Activated naive CD8-positive, alpha-beta T cell treated with anti-CD3 and anti-CD28 coated beads, Interleukin-2, amount 10 ng/mL, durations not matched to agents 7 days and 5 days (primary cell): ENCODE results near the gene EVI5. TPM values are rescaled to one million over a fixed set of nuclear protein-coding genes. Genes with fewer than 3 reads are reported as not detected.
"Not testable (repeated sequence)": the region's sequence is repeated elsewhere in the genome, so short reads cannot be mapped to it uniquely, and the experiment has no call there.

Experiments
- ATAC-seq: fragments of 150-1000 bp; cut with Tn5 transposase; one replicate; pipeline ENCODE4 v1.10.0; 2021; ENCODE audit warnings: low read depth, moderate library complexity
- POLR2A ChIA-PET: fragments of 350-600 bp; sonication (Branson Sonifier 250); formaldehyde crosslinking; loops from one replicate; lab custom pipeline; 2021; ENCODE audit warnings: antibody characterized with exemption; lab: Charles Lee
- DNase-seq: peaks from one replicate; pipeline ENCODE4 v3.0.0; 2021
- H3K27ac Mint-ChIP-seq: one replicate; pipeline ENCODE4 v1.8.0; 2022; ENCODE audit warnings: mild to moderate bottlenecking, mixed read lengths
- H3K27me3 Mint-ChIP-seq: one replicate; pipeline ENCODE4 v1.8.0; 2022; ENCODE audit warnings: mild to moderate bottlenecking, moderate library complexity, mixed read lengths
- H3K36me3 Mint-ChIP-seq: one replicate; pipeline ENCODE4 v1.8.0; 2021; ENCODE audit warnings: mild to moderate bottlenecking, mixed read lengths
- H3K4me1 Mint-ChIP-seq: one replicate; pipeline ENCODE4 v1.8.0; 2021; ENCODE audit warnings: mixed read lengths
- H3K4me3 Mint-ChIP-seq: one replicate; pipeline ENCODE4 v1.8.0; 2022; ENCODE audit warnings: mild to moderate bottlenecking, moderate library complexity, mixed read lengths
- H3K9me3 Mint-ChIP-seq: one replicate; pipeline ENCODE4 v1.8.0; 2021; ENCODE audit warnings: mixed read lengths
- total RNA-seq, 2 experiments: library from RNA; stranded (reverse); gene quantifications; one replicate each; pipeline ENCODE4 v1.2.3, GENCODE V29; 2021

Gene EVI5
- total RNA-seq, 2 experiments from 2014 or later = 0.23 to 1.2 TPM

DNA sequence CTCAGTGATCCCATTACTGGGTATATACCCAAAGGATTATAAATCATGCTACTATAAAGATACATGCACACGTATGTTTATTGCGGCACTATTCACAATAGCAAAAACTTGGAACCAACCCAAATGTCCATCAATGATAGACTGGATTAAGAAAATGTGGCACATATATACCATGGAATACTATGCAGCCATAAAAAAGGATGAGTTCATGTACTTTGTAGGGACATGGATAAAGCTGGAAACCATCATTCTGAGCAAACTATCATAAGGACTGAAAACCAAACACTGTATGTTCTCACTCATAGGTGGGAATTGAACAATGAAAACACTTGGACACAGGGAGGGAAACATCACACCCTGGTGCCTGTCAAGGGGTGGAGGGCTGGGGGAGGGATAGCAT, 63.8 kb downstream of the EVI5 start:
- peaks cover 26% of the 10 kb centered on the region for H3K27me3 Mint-ChIP-seq
- H3K36me3 Mint-ChIP-seq, ATAC-seq, H3K4me1 Mint-ChIP-seq, H3K27ac Mint-ChIP-seq, POLR2A ChIA-PET, DNase-seq, H3K9me3 Mint-ChIP-seq, H3K4me3 Mint-ChIP-seq: not testable (repeated sequence)

GRCh38 chr1:92715476-92715951, 69.4 kb downstream of the EVI5 start:
- H3K9me3 Mint-ChIP-seq, H3K4me3 Mint-ChIP-seq, H3K36me3 Mint-ChIP-seq, POLR2A ChIA-PET, ATAC-seq, DNase-seq, H3K27ac Mint-ChIP-seq, H3K4me1 Mint-ChIP-seq: not testable (repeated sequence)
- H3K27me3 Mint-ChIP-seq = peaks cover 27% of the 10 kb centered on the region

DNA sequence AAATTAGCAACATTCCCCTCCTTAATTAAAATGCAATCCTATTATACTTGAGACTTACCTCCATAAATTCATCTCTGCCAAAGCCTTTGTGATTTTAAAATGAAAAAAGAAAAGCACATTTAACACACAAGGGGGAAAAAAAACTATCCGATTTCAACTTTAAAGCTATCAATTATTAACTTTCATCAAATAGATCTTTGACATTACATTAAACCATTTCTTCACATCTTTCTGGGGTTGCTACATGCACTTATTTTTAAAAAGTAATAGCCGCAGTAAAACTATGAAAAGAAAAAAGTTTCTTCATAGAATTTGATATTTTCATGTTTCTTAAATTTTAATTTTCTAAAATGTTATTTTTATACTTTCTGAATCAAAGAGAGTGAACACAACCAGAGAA, 71.0 kb downstream of the EVI5 start:
- no peaks in the 10 kb centered on the region for H3K4me1 Mint-ChIP-seq
- H3K36me3 Mint-ChIP-seq = no peaks in the 10 kb centered on the region
- H3K27ac Mint-ChIP-seq = no peak overlapping the region
- POLR2A ChIA-PET = no interaction called here
- DNase-seq = no peak
- H3K27me3 Mint-ChIP-seq = peaks cover 20% of the 10 kb centered on the region
- no peaks in the 10 kb centered on the region for H3K9me3 Mint-ChIP-seq
- ATAC-seq = no peak
- no peak overlapping the region for H3K4me3 Mint-ChIP-seq

- DNase-seq (no peak), ATAC-seq (no peak)
- no peaks in the 10 kb centered on the region for H3K9me3 Mint-ChIP-seq
- peaks cover 28% of the 10 kb centered on the region for H3K27me3 Mint-ChIP-seq
- H3K27ac Mint-ChIP-seq = no peak overlapping the region
- POLR2A ChIA-PET = no interaction called here
- H3K4me1 Mint-ChIP-seq = no peaks in the 10 kb centered on the region
- H3K36me3 Mint-ChIP-seq = no peaks in the 10 kb centered on the region
- no peak overlapping the region for H3K4me3 Mint-ChIP-seq
Observed at GRCh38 chr1:92711473-92712165, 73.3 kb downstream of the EVI5 start.

GRCh38 chr1:92709738-92710137, 75.2 kb downstream of the EVI5 start:
- ATAC-seq (no peak), DNase-seq (no peak)
- Mint-ChIP-seq H3K27me3 (peaks cover 28% of the 10 kb centered on the region), H3K9me3 (no peaks in the 10 kb centered on the region), H3K4me3 (no peak overlapping the region), H3K27ac (no peak overlapping the region), H3K4me1 (no peaks in the 10 kb centered on the region), H3K36me3 (no peaks in the 10 kb centered on the region)
- POLR2A ChIA-PET = no interaction called here

GRCh38 chr1:92708368-92708950, 76.4 kb downstream of the EVI5 start:
- no peak for DNase-seq
- H3K27ac Mint-ChIP-seq = no peak overlapping the region
- ATAC-seq = no peak
- H3K27me3 Mint-ChIP-seq = peaks cover 28% of the 10 kb centered on the region
- POLR2A ChIA-PET = no interaction called here
- H3K36me3 Mint-ChIP-seq = no peaks in the 10 kb centered on the region
- H3K4me1 Mint-ChIP-seq = no peaks in the 10 kb centered on the region
- no peak overlapping the region for H3K4me3 Mint-ChIP-seq
- H3K9me3 Mint-ChIP-seq = no peaks in the 10 kb centered on the region

DNA sequence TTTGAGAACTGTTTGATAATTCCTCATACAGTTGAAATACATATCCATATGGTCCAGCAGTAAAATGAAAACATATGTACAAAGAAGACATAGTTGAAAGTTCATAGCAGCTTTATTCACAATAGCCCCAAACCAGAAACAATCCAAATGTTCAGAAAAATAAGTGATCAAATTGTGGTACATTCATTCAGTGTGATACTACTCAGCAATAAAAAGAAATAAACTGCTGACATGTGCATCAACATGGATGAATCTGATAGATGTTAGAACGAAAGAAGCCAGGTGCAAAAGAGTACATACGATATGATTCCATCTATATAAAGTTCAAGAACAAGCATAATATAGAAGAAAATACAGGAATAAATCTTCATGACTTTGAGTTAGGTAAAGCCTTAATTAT, 77.2 kb downstream of the EVI5 start:
- Mint-ChIP-seq H3K27ac (no peak overlapping the region), H3K9me3 (no peaks in the 10 kb centered on the region), H3K4me1 (no peaks in the 10 kb centered on the region), H3K27me3 (peaks cover 34% of the 10 kb centered on the region), H3K4me3 (no peak overlapping the region), H3K36me3 (no peaks in the 10 kb centered on the region)
- POLR2A ChIA-PET = no interaction called here
- no peak for DNase-seq
- no peak for ATAC-seq

- no peaks in the 10 kb centered on the region for H3K4me1 Mint-ChIP-seq
- no peak overlapping the region for H3K27ac Mint-ChIP-seq
- ATAC-seq = no peak
- H3K4me3 Mint-ChIP-seq = no peak overlapping the region
- DNase-seq = no peak
- POLR2A ChIA-PET = interaction anchor here (0.5 kb wide), 1 partner anchor 822 kb away, joined by 3 read pairs; no protein-coding TSS in a partner anchor
- no peaks in the 10 kb centered on the region for H3K36me3 Mint-ChIP-seq
- H3K9me3 Mint-ChIP-seq = no peaks in the 10 kb centered on the region
- H3K27me3 Mint-ChIP-seq = peaks cover 35% of the 10 kb centered on the region
Observed at GRCh38 chr1:92707292-92707691, 77.6 kb downstream of the EVI5 start.

DNA sequence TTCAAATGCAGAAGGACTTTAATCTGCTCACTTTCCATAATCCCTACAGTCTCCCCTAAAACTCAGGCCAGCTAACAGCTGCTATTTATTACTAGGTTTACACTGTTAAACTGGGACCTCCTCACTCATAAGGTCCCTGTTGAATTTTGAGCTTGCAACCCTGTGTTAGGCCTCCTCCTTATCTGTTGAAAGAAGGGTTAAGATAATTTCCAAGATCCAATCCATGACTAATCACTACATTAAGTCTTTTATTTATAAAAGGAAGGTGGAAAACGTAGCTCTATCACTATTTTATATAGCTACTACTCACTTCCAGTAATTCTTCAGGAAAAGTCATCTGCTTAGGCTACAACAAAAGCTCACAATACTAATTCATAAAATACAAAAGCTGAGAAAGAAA, 79.5 kb downstream of the EVI5 start:
- H3K27ac Mint-ChIP-seq = no peak overlapping the region
- no peaks in the 10 kb centered on the region for H3K36me3 Mint-ChIP-seq
- peaks cover 33% of the 10 kb centered on the region for H3K27me3 Mint-ChIP-seq
- DNase-seq (no peak), ATAC-seq (no peak)
- no peak overlapping the region for H3K4me3 Mint-ChIP-seq
- POLR2A ChIA-PET = interaction anchor here (0.6 kb wide), 1 partner anchor 33 kb away, joined by 3 read pairs; no protein-coding TSS in a partner anchor
- H3K9me3 Mint-ChIP-seq = no peaks in the 10 kb centered on the region
- H3K4me1 Mint-ChIP-seq = peaks cover 5% of the 10 kb centered on the region

DNA sequence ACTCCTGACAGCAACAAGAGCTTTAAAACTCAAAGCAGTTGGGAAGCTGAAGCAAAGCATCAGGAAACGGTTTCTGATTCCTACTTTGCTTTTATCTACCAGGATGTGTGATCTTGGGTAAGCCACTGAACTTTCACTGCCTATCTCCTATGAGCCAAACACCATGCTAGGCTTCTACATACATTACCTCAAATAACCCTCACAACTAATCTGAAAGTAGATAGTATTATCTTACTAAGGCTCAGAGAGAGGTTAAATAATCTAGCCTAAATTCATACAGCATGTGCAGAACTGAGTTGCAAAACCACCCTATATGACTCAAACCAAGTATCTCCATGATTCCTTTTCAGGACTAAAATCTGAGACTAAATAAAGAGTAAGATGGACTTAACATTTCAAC, 83.8 kb downstream of the EVI5 start:
- Mint-ChIP-seq H3K27ac (no peak overlapping the region), H3K9me3 (no peaks in the 10 kb centered on the region), H3K27me3 (peaks cover 30% of the 10 kb centered on the region), H3K4me1 (peaks cover 5% of the 10 kb centered on the region), H3K4me3 (no peak overlapping the region), H3K36me3 (no peaks in the 10 kb centered on the region)
- POLR2A ChIA-PET = no interaction called here
- ATAC-seq (no peak), DNase-seq (no peak)

DNA sequence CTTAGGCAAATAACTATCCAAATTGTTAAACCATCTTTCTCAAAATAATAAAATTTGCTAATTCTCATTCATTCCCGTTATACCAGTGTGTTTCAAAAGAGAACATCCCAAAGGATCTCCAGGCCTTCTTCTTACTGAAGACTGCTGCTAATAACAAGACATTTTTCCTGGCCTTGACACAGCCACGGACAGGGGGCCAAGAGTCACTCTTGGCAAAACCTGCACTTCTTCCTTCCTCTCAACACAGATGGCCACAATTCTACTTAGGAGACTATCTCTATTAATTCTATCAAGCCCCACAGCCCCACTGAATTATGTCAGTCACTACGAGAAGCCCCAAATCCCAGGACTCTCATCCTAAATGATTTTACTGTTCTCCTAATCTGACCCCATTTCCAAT, 86.0 kb downstream of the EVI5 start:
- ATAC-seq (no peak), DNase-seq (no peak)
- H3K9me3 Mint-ChIP-seq = no peaks in the 10 kb centered on the region
- POLR2A ChIA-PET = no interaction called here
- peaks cover 34% of the 10 kb centered on the region for H3K27me3 Mint-ChIP-seq
- no peaks in the 10 kb centered on the region for H3K36me3 Mint-ChIP-seq
- H3K27ac Mint-ChIP-seq = no peak overlapping the region
- H3K4me1 Mint-ChIP-seq = peaks cover 5% of the 10 kb centered on the region
- no peak overlapping the region for H3K4me3 Mint-ChIP-seq

GRCh38 chr1:92695104-92695503, 89.8 kb downstream of the EVI5 start:
- DNase-seq (no peak), ATAC-seq (no peak)
- Mint-ChIP-seq H3K27me3 (peaks cover 19% of the 10 kb centered on the region), H3K4me1 (peaks cover 6% of the 10 kb centered on the region), H3K4me3 (no peak overlapping the region), H3K27ac (no peak overlapping the region), H3K9me3 (no peaks in the 10 kb centered on the region), H3K36me3 (no peaks in the 10 kb centered on the region)
- POLR2A ChIA-PET = no interaction called here

- no peak overlapping the region for H3K4me3 Mint-ChIP-seq
Observed at GRCh38 chr1:92691925-92692324, 93.0 kb downstream of the EVI5 start.

DNA sequence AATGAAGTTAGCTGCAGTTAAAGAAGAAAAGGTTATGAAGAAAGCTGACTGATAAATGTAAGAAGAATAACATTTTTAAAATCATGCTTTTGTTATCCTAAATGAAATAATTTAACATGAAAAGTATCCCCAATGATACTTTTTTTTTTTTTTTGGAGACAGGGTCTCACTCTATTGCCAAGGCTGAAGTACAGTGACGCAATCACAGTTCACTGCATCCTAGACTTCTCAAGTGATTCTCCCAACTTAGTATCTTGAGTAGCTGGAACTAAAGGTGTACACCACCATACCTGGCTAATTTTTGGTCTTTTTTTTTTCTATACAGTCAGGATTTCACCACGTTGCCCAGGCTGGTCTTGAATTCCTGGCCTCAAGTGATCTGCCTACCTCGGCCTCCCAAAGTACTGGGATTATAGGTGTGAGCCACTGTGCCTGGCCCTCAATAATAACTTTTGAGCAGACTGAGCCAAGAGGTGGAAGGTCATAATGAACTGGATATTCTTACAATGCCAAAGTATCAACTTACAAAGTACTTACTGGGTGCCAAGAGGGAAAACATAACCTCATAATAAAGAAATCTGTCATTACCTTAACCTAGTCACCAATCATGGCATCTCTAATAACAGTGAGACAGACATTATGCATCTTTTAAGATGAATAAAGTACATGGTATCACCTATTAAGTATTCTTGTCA, 94.5 kb downstream of the EVI5 start:
- H3K27ac Mint-ChIP-seq = no peak overlapping the region
- POLR2A ChIA-PET = no interaction called here
- no peak for DNase-seq
- H3K4me1 Mint-ChIP-seq = peaks cover 6% of the 10 kb centered on the region
- no peak for ATAC-seq
- H3K27me3 Mint-ChIP-seq = peaks cover 14% of the 10 kb centered on the region
- peaks cover 3% of the 10 kb centered on the region for H3K9me3 Mint-ChIP-seq
- no peak overlapping the region for H3K4me3 Mint-ChIP-seq
- H3K36me3 Mint-ChIP-seq = no peaks in the 10 kb centered on the region

More at GRCh38 chr1:92691925-92692324, 93.0 kb downstream of the EVI5 start:
- Mint-ChIP-seq H3K27ac (no peak overlapping the region), H3K36me3 (no peaks in the 10 kb centered on the region), H3K9me3 (no peaks in the 10 kb centered on the region), H3K27me3 (peaks cover 8% of the 10 kb centered on the region), H3K4me1 (peaks cover 6% of the 10 kb centered on the region)
- DNase-seq = no peak
- ATAC-seq = no peak
- POLR2A ChIA-PET = no interaction called here
